SH-SY5Y (cell line): ENCODE data around the gene KLHL33.

ENCODE experiments used
- GATA2 ChIP-seq: IDR thresholded peaks from 2 replicates; pipeline ENCODE4 v1.6.1; 2011; ENCODE audit warnings: mild to moderate bottlenecking, low read depth, low read length
- GATA3 ChIP-seq: IDR thresholded peaks from 2 replicates; pipeline ENCODE4 v1.6.1; 2011; ENCODE audit warnings: low read depth, mild to moderate bottlenecking, low read length, moderate library complexity

KLHL33 gene

GRCh38 chr14:20435582-20436362 is at the start of gene KLHL33:
Gene KLHL33 (minus strand): TSS chr14:20436166. CDS start chr14:20435811, 355 bp downstream.
- no peak for TF ChIP-seq GATA2
- no peak for TF ChIP-seq GATA3

- no peak for TF ChIP-seq GATA2
- no peak for TF ChIP-seq GATA3
These were observed 46.4 kb upstream of the KLHL33 start for GRCh38 chr14:20482382-20482781.

- TF ChIP-seq GATA2 (no peak), GATA3 (no peak)
These were observed 42.9 kb upstream of the KLHL33 start for GRCh38 chr14:20478894-20479293.

GRCh38 chr14:20477211-20477876 is 41.4 kb upstream of the KLHL33 start:
- TF ChIP-seq GATA2 (peak; percentile 85), GATA3 (0 out of 2 replicates have a peak, but pooled peaks have one; percentile 41)

DNA sequence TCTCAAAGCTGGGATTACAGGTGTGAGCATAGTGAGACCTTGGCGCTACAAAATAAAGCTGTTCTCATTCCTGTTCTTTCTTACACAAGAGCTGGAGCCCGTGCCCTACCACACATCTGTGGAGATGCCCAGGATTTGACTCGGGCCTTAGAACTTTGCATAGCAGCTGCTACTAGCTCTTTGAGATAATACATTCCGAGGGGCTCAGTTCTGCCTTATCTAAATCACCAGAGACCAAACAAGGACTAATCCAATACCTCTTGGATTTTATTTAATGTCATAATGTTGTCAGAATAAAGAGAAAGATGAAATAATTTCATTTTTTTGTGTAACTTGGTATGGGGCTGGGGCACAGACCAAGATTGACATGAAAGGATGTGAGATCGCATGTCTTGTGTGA is 40.8 kb upstream of the KLHL33 start:
- TF ChIP-seq GATA2: no peak
- TF ChIP-seq GATA3: no peak

DNA sequence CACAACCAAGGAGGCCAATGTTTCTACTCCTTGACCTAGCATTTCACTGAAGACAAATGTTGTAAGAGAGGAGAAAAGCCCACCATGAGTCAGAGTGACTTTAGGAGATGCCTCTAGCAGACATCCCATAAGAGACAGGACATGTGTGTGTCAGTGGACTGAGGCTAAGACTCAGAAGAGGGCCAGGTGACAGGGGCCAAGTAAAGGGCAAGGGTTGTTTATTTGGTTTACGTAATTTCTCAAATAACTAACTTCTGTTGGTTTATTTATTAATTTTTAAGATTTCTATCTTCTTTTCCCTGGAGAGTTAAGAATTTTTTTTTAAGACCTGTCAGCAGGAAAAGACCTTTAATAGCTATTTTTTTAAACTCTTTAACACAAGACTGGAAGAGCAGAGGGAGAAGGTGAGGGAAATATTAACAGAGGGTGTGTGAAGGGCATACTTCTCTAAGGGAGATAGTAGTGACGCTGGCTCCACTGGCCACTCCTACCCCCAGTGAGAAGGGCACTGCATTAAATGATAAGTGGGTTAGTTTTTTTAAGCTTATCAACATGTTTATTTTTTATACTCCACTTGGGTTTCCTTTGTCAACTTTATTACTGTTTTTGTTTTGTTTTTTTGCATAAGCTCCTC is 36.7 kb upstream of the KLHL33 start:
- TF ChIP-seq GATA2: no peak
- no peak for TF ChIP-seq GATA3

GRCh38 chr14:20470603-20470901 is 34.6 kb upstream of the KLHL33 start:
- TF ChIP-seq GATA3 (no peak), GATA2 (no peak)

DNA sequence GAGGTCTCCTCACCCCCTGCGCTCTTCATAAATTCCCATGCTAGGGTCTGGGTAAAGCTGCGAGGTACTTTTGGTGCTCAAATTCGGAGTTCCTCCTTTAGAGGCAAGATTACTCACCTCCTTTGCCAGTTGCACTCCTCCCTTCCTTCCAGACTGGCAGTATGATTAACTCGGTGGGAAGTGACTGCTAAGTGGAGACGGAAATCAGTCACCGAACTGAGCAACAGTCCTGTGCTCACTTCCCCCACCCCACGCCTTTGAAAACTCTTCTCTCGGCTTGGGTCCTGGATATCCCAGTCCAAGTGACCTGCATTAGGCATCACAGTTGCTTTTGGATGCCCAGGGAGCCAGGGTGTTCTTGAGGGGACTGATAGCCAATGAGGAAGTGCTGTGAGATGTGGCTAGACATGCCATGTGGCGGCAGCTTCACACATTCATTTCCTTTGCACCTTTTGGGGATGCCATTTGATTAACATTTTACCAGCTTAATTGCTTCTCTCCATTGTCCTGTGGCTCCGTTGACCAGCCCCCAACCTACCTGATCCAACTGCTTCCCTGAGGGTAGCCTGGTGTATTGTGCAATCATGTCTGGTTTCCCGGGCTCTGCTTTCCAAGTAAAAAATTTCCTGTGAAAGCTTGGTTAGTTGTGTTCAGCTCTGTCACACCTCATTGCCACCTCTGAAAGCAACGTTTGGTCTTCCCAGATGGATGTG is 34.1 kb upstream of the KLHL33 start:
- TF ChIP-seq GATA2: no peak
- no peak for TF ChIP-seq GATA3

GRCh38 chr14:20469242-20469889 is 33.4 kb upstream of the KLHL33 start, which contains the start of gene PNP:
Gene PNP (plus strand): TSS chr14:20469406. CDS start chr14:20469525, 119 bp downstream.
- no peak for TF ChIP-seq GATA3
- peak; percentile 32; the same call in 1 of the 2 replicates for TF ChIP-seq GATA2

GRCh38 chr14:20468764-20469241 is 32.8 kb upstream of the KLHL33 start:
- TF ChIP-seq GATA2: no peak
- no peak for TF ChIP-seq GATA3

DNA sequence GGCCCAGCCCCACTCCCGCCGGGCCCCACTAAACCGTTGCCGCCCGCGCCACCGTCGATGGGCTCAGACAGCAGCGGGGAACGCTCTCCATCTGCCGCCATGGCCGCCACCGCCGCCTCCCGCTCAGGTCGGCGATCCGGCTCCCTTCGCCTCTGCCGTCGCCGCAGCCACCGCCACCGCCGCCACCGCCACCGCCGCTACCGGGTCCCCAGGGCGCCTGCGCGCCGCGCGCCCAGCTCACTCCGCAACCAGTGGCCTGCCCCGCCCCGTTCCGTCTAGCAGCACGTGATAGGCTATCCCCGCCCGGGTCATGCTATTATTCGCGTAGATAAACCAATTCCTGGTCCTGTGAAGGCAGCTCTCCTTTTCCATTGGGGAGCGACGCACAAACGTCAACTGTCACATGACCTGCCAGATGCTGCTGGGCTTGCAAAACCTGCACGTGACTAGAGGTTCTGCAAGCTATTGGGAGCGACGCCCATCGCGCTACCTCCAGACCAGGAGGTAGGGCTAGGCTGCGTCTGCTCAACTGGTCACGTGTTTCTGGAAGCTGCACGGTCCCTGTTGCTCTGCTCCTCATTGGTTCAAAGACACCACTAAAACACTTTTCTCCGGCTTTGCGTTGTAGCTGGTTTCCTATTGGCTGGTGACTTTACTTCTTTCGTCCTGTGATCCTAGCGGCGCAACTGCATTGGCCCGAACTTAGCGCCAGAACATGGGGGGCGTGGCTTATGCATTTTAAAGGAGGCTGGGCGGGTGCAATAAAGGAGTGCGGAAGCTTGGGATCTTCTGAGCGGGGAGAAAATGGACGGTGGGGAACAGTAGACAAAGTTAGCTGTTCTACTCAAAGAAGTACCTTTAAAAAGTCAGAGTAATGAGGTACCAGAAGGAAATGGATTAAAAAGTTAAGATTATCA is 25.5 kb upstream of the KLHL33 start, which contains the start of gene PIP4P1:
TSS of gene PIP4P1 (minus strand) at position 210 of the 917 bp plus-strand sequence. CDS start at position 101, 109 bp downstream.
- TF ChIP-seq GATA3 (no peak), GATA2 (no peak)

DNA sequence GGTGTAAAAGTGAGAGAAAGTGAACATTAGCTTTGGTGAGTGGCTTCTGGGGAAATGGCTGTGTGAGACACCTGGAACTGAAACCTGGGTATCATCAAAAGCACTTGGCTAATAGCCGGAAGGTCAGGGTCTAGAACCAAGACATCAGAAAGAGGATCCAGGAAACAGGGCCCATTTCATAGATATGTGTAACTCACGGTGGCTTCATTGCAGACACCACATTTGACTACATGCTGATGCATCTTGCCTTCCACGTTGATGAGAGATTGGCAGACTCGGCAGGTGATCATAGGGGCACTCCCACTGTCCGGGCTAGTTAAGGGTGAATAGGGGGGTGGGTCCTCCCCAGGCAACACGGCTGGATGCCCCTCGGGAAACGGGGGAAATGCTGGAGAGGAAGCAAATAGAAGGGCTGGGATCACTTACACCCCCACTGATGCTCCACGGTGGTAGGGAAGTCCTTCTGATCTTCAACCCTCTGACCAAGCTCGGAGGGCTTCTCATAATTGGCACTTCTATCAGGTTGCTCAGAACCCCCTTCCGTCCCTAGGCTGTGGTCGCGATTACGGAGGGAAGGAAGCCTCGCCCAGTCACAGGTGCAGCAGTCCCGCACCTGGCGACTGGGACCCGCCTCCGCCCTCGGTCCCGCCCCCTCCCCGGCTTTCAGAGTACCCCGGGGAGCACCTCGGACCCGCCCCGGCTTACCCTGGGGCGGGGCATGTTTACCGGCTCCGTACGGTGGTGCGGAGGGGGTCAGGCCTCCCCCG is 24.7 kb upstream of the KLHL33 start:
- TF ChIP-seq GATA2 (no peak), GATA3 (no peak)
